Kidney epithelial cell (primary cell): Measurements from ENCODE around the gene TTC12. TPM values are rescaled to one million over a fixed set of nuclear protein-coding genes. Genes with fewer than 3 reads are reported as not detected.

Source experiments
- DNase-seq: peaks from one replicate; pipeline ENCODE4 v3.0.0-alpha.2; 2010; ENCODE audit warnings: low read depth
- H3K27me3 ChIP-seq: 2 replicates; pipeline ENCODE4 v1.6.0; 2011; ENCODE audit warnings: low read length; ENCODE audit not compliant: control insufficient read depth, insufficient read depth
- H3K36me3 ChIP-seq: 2 replicates; pipeline ENCODE4 v1.5.1; 2011; ENCODE audit warnings: low read length; ENCODE audit not compliant: control insufficient read depth, insufficient read depth
- H3K4me3 ChIP-seq: 2 replicates; pipeline ENCODE4 v1.5.1; 2011; ENCODE audit warnings: low read depth, mild to moderate bottlenecking, control low read depth, low read length
- total RNA-seq: library from RNA; depleted of rRNA; stranded (reverse); fragments of >200 nt; gene quantifications from 2 replicates; pipeline ENCODE4 v1.2.3, GENCODE V29; 2015
- TF ChIP-seq, protein P1 (sequence below): IDR thresholded peaks from 2 replicates; pipeline ENCODE4 v1.5.1; 2011; ENCODE audit warnings: mild to moderate bottlenecking, moderate library complexity, low read length, control low read depth, inconsistent platforms; ENCODE audit not compliant: insufficient read depth, poor library complexity, severe bottlenecking

The TTC12 gene
- total RNA-seq, 1 donor from 2014 or later: 17.1 TPM

DNA sequence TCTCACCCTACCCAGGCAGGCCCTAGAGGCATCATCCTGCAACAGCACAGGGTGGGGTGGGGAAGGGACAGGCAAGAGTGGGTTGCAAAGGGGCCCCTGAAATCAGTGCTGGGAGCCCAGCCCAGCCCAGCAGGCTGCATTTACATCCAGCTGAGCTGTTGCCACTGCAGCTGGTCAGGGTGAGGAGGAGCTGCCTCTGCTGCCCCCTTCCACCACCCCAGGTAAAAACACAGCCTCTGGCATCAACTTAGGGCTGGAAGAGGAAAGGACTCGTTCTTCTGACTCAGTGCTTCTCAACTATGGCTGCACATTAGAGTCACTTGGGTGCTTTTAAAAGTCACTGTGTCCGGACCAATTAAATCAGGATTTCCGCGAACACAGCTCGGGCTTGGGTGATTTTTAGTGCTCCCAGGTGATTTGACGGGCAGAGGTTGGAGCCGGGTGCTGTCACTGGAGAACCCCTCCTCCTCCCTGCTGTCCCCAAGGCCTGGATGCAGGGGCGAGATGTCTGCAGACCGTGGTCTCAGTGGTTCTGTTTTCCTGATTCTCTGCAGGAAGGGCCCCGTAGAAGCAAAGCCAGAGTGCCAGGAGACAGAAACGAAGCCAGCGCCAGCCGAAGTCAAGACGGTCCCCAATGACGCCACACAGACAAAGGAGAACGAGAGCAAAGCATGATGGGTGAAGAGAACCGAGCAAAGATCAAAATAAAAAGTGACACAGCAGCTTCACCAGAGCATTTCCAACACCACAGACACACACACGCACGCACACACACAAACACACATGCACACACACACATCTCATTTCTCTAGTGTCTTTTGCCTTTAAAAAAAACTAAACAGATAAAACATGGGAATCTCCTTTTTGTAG, 39.4 kb upstream of the TTC12 start:
- no peaks in the 10 kb centered on the region for H3K36me3 ChIP-seq
- no peak overlapping the region for H3K4me3 ChIP-seq
- no peak for DNase-seq
- TF ChIP-seq, protein P1, sequence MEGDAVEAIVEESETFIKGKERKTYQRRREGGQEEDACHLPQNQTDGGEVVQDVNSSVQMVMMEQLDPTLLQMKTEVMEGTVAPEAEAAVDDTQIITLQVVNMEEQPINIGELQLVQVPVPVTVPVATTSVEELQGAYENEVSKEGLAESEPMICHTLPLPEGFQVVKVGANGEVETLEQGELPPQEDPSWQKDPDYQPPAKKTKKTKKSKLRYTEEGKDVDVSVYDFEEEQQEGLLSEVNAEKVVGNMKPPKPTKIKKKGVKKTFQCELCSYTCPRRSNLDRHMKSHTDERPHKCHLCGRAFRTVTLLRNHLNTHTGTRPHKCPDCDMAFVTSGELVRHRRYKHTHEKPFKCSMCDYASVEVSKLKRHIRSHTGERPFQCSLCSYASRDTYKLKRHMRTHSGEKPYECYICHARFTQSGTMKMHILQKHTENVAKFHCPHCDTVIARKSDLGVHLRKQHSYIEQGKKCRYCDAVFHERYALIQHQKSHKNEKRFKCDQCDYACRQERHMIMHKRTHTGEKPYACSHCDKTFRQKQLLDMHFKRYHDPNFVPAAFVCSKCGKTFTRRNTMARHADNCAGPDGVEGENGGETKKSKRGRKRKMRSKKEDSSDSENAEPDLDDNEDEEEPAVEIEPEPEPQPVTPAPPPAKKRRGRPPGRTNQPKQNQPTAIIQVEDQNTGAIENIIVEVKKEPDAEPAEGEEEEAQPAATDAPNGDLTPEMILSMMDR: peak; percentile 19
- no peaks in the 10 kb centered on the region for H3K27me3 ChIP-seq

DNA sequence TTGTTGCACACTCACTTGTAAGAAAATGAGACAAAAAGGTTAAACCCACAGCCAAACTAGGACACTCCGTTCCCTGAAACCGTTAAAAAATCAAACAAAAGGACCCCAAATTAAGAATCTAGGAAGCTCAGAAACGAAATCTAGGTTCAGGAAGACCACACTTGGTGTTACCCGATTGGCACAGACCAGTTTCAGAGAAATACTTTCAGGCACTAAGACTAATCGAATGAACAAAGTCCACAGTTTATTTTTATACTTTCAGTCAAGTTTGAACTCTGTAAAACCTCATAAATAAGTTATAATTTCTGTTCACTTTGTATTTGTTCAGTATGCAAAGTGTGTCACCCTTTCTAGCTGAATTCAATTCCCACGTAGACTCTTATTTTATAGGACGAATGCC, 38.8 kb upstream of the TTC12 start:
- no peak for DNase-seq
- TF ChIP-seq, protein P1: no peak
- Histone ChIP-seq H3K36me3 (no peaks in the 10 kb centered on the region), H3K4me3 (no peak overlapping the region), H3K27me3 (no peaks in the 10 kb centered on the region)

GRCh38 chr11:113276466-113276865, 37.9 kb upstream of the TTC12 start:
- Histone ChIP-seq H3K4me3 (no peak overlapping the region), H3K36me3 (no peaks in the 10 kb centered on the region), H3K27me3 (no peaks in the 10 kb centered on the region)
- TF ChIP-seq, protein P1: no peak
- DNase-seq: no peak

GRCh38 chr11:113277907-113278306, 36.5 kb upstream of the TTC12 start:
- TF ChIP-seq, protein P1: no peak
- H3K36me3 ChIP-seq: no peaks in the 10 kb centered on the region
- no peak for DNase-seq
- H3K27me3 ChIP-seq: no peaks in the 10 kb centered on the region
- H3K4me3 ChIP-seq: no peak overlapping the region

GRCh38 chr11:113278481-113278880, 35.9 kb upstream of the TTC12 start:
- Histone ChIP-seq H3K27me3 (no peaks in the 10 kb centered on the region), H3K4me3 (no peak overlapping the region), H3K36me3 (no peaks in the 10 kb centered on the region)
- TF ChIP-seq, protein P1: no peak
- no peak for DNase-seq

DNA sequence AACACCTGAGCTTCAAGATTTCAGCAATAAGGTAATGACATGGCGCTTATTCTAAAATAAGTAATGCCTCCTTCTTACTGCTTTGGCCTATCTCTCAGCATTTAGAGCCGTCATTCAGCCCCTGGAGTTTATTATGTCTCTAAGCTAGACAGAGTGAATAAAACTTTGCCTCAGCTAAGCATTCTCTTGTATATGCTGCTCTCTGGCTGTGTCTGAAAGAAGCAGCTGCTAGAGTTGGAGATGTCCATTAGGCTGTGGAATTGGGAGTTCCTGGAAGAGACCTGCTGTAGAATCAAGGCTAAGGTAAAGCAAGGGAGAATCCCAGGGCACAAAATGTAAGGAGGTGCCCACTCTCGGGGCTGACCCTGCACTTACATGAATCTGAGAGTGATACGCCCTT, 35.5 kb upstream of the TTC12 start:
- H3K36me3 ChIP-seq: no peaks in the 10 kb centered on the region

More for the DNA sequence above, 35.5 kb upstream of the TTC12 start:
- Histone ChIP-seq H3K4me3 (no peak overlapping the region), H3K27me3 (no peaks in the 10 kb centered on the region)
- no peak for DNase-seq
- TF ChIP-seq, protein P1: no peak
